Stimulated activated memory B cell treated with anti-CD40 and anti-IgM and Interleukin-4, amounts not matched to agents 10 μg/mL and 1 μg/mL and 100 μg/mL, for 72 hours (primary cell): Measurements from ENCODE around the gene GATAD2A.
A peak's percentile ranks its signal among the peaks of the same experiment; 100 is the strongest.

Experiments used
- ATAC-seq: fragments of 150-1000 bp; cut with Tn5 transposase; 2 replicates; pipeline ENCODE4 v1.10.0; 2021
- H3K27ac Mint-ChIP-seq: one replicate; pipeline ENCODE4 v1.8.0; 2022; ENCODE audit warnings: mild to moderate bottlenecking, mixed read lengths
- H3K27me3 Mint-ChIP-seq: one replicate; pipeline ENCODE4 v1.8.0; 2022; ENCODE audit warnings: mixed read lengths
- H3K36me3 Mint-ChIP-seq: one replicate; pipeline ENCODE4 v1.8.0; 2022; ENCODE audit warnings: mixed read lengths
- H3K4me1 Mint-ChIP-seq: one replicate; pipeline ENCODE4 v1.8.0; 2022; ENCODE audit warnings: mixed read lengths
- H3K4me3 Mint-ChIP-seq: one replicate; pipeline ENCODE4 v1.8.0; 2022; ENCODE audit warnings: mild to moderate bottlenecking, moderate library complexity, mixed read lengths
- H3K9me3 Mint-ChIP-seq: one replicate; pipeline ENCODE4 v1.8.0; 2022; ENCODE audit warnings: mixed read lengths

GATAD2A gene

GRCh38 chr19:19490214-19490968, 84.9 kb downstream of the GATAD2A start:
- peak overlapping the region; percentile 89 for H3K27ac Mint-ChIP-seq
- H3K36me3 Mint-ChIP-seq: peaks cover 26% of the 10 kb centered on the region
- H3K27me3 Mint-ChIP-seq: no peaks in the 10 kb centered on the region
- H3K4me1 Mint-ChIP-seq: peaks cover 49% of the 10 kb centered on the region
- no peak overlapping the region for H3K4me3 Mint-ChIP-seq
- peak; percentile 65 for ATAC-seq
- no peaks in the 10 kb centered on the region for H3K9me3 Mint-ChIP-seq

- Mint-ChIP-seq H3K9me3 (no peaks in the 10 kb centered on the region), H3K4me3 (no peak overlapping the region), H3K36me3 (peaks cover 35% of the 10 kb centered on the region), H3K4me1 (peaks cover 42% of the 10 kb centered on the region), H3K27ac (no peak overlapping the region), H3K27me3 (no peaks in the 10 kb centered on the region)
- no peak for ATAC-seq
Observed at GRCh38 chr19:19491321-19492025, 86.0 kb downstream of the GATAD2A start.

DNA sequence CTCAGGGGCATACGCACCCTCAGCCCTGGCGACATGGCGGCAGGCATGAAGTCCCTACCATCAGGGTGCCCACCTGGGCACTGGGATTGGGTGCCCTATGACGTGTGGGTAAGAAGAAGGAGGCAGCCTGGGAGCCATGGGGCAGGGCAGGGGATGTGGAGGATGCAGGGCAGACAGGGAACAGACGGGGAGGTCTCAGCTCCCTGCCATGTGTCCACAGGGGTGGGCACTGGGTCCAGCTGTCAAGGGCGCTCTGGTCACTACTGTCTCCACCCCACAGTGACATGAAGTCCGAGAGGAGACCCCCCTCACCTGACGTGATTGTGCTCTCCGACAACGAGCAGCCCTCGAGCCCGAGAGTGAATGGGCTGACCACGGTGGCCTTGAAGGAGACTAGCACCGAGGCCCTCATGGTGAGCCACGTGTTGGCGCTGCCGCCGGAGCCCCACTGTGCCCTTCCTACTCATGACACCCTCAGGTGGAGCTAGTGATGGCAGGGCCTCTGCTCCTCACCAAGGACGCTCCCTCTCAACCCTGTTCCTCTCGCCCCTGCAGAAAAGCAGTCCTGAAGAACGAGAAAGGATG, 86.6 kb downstream of the GATAD2A start:
- Mint-ChIP-seq H3K36me3 (peaks cover 41% of the 10 kb centered on the region), H3K27ac (no peak overlapping the region), H3K27me3 (no peaks in the 10 kb centered on the region), H3K9me3 (no peaks in the 10 kb centered on the region), H3K4me1 (peaks cover 36% of the 10 kb centered on the region), H3K4me3 (no peak overlapping the region)
- ATAC-seq: no peak

- Mint-ChIP-seq H3K4me3 (no peak overlapping the region), H3K27ac (no peak overlapping the region), H3K36me3 (peaks cover 47% of the 10 kb centered on the region), H3K9me3 (no peaks in the 10 kb centered on the region), H3K27me3 (no peaks in the 10 kb centered on the region), H3K4me1 (peaks cover 18% of the 10 kb centered on the region)
- ATAC-seq: no peak
Observed at GRCh38 chr19:19493841-19494546, 88.5 kb downstream of the GATAD2A start.

GRCh38 chr19:19495614-19496603, 90.4 kb downstream of the GATAD2A start:
- no peaks in the 10 kb centered on the region for H3K9me3 Mint-ChIP-seq
- no peak for ATAC-seq
- H3K27ac Mint-ChIP-seq: no peak overlapping the region
- H3K36me3 Mint-ChIP-seq: peaks cover 51% of the 10 kb centered on the region
- H3K4me3 Mint-ChIP-seq: no peak overlapping the region
- no peaks in the 10 kb centered on the region for H3K27me3 Mint-ChIP-seq
- H3K4me1 Mint-ChIP-seq: no peaks in the 10 kb centered on the region

DNA sequence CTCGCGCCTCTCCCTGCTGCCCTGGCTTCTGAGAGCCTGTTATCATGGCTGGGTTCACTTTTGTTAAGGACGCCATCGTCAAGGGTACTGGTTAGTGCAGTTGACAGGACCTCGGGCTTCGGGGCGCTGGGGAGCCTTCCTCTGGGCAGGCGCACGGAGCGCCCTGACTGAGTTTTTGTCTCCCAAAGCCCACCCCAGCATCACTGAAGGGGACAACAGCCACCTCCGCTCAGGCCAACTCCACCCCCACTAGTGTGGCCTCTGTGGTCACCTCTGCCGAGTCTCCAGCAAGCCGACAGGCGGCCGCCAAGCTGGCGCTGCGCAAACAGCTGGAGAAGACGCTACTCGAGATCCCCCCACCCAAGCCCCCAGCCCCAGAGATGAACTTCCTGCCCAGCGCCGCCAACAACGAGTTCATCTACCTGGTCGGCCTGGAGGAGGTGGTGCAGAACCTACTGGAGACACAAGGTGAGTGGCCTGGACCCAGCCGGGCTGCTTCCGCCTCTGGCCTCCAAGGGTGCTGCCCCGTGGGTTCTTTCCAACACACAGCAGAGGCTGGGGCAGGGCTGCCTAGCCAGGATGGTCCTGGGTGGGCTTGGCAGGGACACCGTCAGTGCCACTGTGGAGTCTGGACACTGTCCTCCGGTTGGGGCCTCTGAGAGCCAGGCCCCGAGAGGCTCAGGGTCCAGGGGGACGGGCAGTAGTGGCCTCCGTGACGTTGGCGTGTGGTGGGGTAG, 92.9 kb downstream of the GATAD2A start:
- H3K36me3 Mint-ChIP-seq: peaks cover 65% of the 10 kb centered on the region

GRCh38 chr19:19499272-19499995, 94.0 kb downstream of the GATAD2A start:
- no peaks in the 10 kb centered on the region for H3K9me3 Mint-ChIP-seq
- no peak for ATAC-seq
- no peaks in the 10 kb centered on the region for H3K27me3 Mint-ChIP-seq
- no peak overlapping the region for H3K4me3 Mint-ChIP-seq
- H3K4me1 Mint-ChIP-seq: no peaks in the 10 kb centered on the region
- peaks cover 64% of the 10 kb centered on the region for H3K36me3 Mint-ChIP-seq
- H3K27ac Mint-ChIP-seq: no peak overlapping the region

More for the DNA sequence above, 92.9 kb downstream of the GATAD2A start:
- H3K4me1 Mint-ChIP-seq: no peaks in the 10 kb centered on the region
- no peak for ATAC-seq
- no peaks in the 10 kb centered on the region for H3K9me3 Mint-ChIP-seq
- no peak overlapping the region for H3K27ac Mint-ChIP-seq
- no peaks in the 10 kb centered on the region for H3K27me3 Mint-ChIP-seq
- H3K4me3 Mint-ChIP-seq: no peak overlapping the region

GRCh38 chr19:19500975-19501644, 95.6 kb downstream of the GATAD2A start:
- no peak for ATAC-seq
- Mint-ChIP-seq H3K27me3 (no peaks in the 10 kb centered on the region), H3K4me3 (no peak overlapping the region), H3K9me3 (no peaks in the 10 kb centered on the region), H3K36me3 (peaks cover 69% of the 10 kb centered on the region), H3K27ac (no peak overlapping the region), H3K4me1 (no peaks in the 10 kb centered on the region)

- no peak overlapping the region for H3K27ac Mint-ChIP-seq
- H3K4me3 Mint-ChIP-seq: no peak overlapping the region
- no peak for ATAC-seq
- no peaks in the 10 kb centered on the region for H3K27me3 Mint-ChIP-seq
- no peaks in the 10 kb centered on the region for H3K4me1 Mint-ChIP-seq
- H3K9me3 Mint-ChIP-seq: no peaks in the 10 kb centered on the region
- H3K36me3 Mint-ChIP-seq: peaks cover 69% of the 10 kb centered on the region
Observed at GRCh38 chr19:19501798-19502197, 96.3 kb downstream of the GATAD2A start.

GRCh38 chr19:19502281-19502680, 96.8 kb downstream of the GATAD2A start:
- no peaks in the 10 kb centered on the region for H3K27me3 Mint-ChIP-seq
- H3K9me3 Mint-ChIP-seq: no peaks in the 10 kb centered on the region
- no peak overlapping the region for H3K4me3 Mint-ChIP-seq
- H3K4me1 Mint-ChIP-seq: no peaks in the 10 kb centered on the region
- H3K27ac Mint-ChIP-seq: no peak overlapping the region
- ATAC-seq: no peak
- peaks cover 69% of the 10 kb centered on the region for H3K36me3 Mint-ChIP-seq

DNA sequence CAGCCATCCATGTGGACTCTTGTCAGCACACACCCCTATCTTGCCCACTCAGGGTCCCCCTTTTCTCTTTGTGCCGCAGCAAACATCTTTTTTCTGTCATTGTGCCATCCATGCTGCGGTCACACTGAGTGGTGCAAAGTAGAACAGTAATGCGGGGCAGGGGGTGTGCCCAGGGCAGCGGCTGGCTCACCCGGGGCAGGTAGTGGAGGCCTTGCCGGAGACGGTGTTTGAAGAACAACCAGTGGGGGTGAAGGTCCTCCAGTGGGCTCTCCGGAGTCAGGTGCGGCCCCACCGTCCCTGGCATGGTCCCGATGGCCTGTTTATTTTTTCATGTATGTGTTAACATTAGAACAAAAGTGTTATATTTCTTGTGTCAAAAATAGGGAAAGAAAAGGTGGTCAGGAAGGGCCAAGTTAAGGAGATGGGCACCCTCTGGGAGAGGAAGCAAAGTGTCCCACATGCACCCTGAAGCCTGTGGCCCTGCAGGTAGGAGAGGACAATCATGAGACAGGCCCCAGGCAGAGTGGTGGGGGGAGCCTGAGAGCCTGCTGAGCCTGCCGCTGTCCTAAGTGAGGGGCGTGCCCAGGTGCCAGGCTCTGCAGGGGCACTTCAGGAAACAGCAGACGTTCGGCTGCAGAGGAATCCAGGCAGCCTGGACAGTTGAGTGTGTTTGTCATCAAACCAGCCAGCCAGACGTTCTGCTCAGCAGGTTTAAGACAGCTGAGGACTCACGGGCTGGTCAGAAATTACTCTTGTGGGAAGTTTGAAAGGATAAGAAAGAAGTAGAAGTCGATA, 97.5 kb downstream of the GATAD2A start:
- H3K4me3 Mint-ChIP-seq: no peak overlapping the region
- no peak overlapping the region for H3K27ac Mint-ChIP-seq
- no peaks in the 10 kb centered on the region for H3K9me3 Mint-ChIP-seq
- no peaks in the 10 kb centered on the region for H3K27me3 Mint-ChIP-seq
- H3K4me1 Mint-ChIP-seq: no peaks in the 10 kb centered on the region
- peaks cover 75% of the 10 kb centered on the region for H3K36me3 Mint-ChIP-seq
- no peak for ATAC-seq
